GM18508 (cell line): ENCODE measurements around the gene SLC30A2.

Experiments
- ATAC-seq: cut with Tn5 transposase; IDR thresholded peaks from one replicate; pipeline ENCODE4 v1.9.1; 2021; ENCODE audit warnings: moderate number of reproducible peaks; ENCODE audit not compliant: insufficient read depth, unreplicated experiment

The SLC30A2 gene

DNA sequence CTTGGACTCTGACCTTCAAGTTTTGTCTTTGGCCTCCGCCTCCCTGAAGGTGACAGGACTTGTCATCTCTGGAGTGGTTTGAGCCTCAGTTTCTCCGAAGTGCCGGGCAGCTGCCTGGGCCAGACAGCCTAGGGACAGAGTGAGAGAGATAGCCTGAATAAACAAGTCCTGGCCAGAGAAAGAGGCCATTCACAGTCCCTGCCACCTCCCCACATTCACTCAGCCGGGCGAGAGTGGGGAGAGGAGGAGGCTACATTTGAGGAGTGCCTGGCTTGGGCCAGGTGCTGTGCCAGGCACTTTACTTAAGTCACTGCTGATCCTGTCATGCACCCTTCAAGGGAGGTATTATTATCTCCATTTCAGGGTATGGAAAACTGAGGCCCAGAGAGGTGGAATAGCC, 20.9 kb downstream of the SLC30A2 start:
- no peak for ATAC-seq

DNA sequence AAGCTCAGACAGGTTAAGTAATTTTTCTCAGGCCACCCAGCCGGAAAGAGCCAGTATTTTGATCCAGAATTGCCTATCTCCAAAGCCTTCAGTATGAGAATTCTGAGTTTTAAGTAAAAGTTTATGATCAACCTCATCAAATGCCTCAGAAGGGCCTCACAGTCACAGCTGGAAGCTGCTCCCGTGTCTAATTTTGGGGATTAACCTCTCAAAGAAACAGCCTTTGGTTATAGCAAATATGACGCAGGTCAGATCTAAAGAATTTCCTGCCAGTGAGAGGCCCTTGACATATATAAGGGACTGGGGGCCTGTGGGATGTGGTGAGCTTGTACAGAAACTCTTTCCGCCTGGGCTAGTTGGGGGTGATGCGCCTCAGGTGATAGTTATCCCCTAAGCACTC, 22.1 kb downstream of the SLC30A2 start:
- ATAC-seq, result no peak

DNA sequence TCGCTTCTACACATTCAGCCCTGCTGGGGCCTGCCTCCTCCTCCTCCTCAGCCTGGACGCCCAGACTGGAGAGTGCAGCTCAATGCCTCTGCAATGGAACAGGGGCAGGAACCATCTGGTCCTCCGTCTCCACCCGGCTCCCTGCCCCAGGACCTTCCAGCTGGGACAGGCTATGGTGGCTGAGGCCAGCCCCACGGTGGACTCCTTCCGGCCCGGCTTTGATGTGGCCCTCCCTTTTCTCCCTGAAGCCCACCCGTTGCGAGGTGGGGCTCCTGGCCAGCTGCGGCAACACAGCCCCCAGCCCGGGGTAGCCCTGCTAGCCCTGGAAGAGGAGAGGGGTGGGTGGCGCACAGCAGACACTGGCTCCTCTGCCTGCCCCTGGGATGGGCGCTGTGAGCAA, 22.9 kb downstream of the SLC30A2 start:
- ATAC-seq, result no peak

DNA sequence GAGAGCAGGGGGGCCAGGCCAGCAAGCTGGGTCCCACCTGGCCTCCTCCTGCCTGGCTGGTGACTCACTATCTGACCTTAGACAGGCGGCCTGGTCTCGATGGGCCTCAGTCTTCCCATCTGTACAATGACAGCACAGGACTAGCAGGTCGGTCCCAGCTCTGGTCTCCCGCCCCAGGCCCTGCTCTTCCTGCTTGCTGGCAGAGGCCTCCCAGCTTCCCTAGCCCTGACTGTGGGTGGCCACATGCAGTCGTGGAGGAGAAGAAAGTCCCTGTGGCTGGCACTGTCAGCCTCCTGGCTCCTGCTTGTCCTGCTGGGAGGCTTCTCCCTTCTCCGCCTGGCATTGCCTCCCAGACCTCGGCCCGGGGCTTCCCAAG, 23.5 kb downstream of the SLC30A2 start:
- ATAC-seq, result no peak

DNA sequence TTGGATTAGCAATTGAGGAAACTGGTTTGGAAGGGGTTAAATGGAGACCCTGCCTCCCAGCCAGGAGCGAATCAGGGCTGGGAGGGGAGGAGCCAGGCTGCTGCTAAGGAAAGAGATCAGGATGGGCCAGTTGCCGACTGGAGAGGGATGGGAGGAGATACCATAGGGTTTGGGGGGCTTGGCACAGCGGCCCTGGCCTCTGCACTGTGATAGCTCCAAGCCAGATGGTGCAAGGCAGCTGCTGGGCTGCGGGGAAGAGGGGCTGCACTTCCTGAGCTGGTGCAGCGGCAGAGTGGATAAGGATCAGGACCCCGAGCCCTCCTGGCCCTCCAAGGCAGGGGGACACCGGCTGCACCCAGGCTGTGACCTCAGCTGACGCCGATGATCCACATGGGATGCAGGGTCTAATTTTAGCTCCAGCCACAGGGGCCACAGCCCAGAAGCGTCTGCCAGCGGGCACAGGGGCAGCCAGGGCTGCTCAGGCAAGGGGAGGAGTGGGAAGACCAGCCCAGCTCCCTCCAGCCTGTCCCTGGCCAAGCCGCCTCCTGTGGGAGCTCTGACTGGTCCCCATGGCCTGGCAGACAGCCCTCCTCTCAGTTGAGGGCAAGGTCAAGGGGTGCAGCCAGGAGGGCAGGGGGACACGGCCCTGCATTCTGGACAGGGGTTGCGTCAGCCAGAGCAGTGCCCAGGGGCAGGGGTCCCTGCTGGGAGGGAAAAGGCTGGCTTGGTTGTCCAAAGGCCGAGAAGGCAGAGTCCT, 24.1 kb downstream of the SLC30A2 start, which contains the start of gene EXTL1:
Gene EXTL1 (plus strand): TSS at position 129 of the 757 bp plus-strand sequence. CDS start 872 bp downstream, outside the sequence.
- no peak for ATAC-seq

DNA sequence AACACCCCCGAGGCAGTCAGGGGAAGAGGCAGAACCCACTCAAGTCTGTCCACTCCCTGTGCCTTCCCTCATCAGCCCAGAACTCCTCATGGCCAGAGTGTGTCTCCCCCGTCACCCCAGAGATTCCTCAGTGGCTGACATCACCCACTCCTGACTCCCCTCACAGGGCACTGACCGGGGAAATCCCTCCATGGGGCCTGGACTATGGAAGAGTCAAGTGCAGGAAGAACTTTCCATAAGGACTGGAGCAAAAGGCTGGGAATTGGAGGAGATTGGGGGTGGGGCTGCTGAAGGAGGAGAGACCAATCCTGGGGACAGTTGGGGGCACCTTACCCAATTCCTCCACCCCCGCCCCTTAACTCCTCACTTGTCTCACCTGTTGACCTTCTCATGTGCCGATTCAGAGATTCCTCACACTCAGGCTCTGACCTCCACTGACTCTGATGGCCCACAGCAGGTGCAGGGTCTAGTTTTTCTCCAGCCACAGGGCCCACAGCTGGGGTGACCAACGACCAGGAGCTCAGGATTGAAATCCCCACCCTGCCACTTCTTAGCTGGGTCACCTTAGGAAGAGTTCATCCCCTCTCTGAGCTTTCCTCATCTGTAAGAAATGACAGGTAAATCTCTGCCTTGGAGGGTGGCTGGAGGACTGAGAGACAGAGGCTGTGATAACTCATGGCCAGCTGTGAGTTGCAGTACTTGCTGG, 24.8 kb downstream of the SLC30A2 start:
- no peak for ATAC-seq

DNA sequence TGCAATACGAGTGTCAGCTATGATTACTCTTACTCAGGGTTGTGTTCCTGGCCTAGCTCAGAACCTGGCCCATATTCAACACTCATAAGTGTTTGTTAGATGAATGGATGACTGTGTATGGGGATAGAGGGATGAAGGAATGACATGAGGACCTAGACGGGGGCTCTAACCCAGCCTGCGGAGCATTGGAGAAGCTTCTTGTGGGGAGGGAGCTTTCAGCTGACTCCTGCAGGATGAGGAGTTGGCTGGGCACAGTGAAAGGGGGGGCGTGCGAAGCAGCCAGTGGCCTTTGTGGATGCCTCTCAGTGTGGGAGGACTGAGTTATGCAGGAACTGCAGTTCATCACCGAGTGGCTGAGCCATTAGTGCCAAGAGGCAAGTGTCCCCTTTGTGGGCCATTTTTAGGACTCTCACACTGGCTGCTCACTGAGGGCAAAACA, 25.6 kb downstream of the SLC30A2 start:
- ATAC-seq, result no peak

DNA sequence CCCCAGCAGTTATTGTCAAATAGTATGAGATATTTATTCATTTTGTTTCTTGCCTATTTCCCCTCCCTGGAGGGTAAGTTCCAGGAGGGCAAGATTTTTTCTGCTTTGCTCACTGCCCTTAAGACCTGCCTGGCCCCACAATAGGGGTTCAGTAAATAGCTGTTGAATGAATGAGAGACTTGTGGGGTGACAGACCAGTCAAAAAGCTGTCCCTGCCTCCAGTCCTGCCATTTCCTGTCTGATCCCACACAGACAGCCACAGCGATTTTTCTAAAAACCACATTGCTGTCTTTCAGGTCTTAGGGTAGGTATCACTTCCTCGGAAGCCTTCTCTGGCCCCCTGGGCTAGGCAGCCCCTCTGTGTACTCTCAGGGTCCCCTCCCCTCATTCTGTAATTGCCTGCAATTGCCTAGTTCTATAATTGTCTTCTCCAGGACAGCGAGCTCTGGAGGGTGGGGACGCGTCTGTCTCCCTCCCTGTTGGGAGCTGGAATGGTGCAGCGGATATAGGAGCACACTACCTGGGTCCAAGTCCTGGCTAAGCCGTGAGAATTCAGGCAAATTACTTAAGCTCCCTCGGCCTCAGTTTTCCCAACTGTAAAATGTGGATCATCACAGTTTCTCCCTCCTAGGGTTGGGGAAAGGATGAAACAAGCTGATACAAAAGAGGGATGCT, 26.1 kb downstream of the SLC30A2 start:
- ATAC-seq, result no peak

DNA sequence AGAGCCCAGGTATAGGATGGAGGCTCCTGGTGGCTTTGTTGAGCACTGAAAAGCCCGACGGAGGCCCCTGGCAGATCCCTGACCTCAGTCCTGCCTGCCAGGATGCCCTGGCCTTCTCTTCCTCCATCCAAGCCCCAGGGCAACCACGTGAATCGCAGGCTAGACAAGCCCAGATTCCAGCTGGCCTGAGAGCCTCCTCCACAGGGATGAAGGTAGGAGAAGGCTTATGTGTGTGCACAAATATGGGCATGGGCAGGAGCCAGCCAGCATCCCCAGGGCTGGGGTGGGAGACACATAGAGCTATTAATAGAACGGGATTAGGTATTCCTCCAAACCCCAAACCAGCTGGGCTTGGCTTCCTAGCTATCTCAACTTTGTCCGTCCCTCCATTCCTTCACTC, 28.3 kb downstream of the SLC30A2 start:
- ATAC-seq, result no peak

DNA sequence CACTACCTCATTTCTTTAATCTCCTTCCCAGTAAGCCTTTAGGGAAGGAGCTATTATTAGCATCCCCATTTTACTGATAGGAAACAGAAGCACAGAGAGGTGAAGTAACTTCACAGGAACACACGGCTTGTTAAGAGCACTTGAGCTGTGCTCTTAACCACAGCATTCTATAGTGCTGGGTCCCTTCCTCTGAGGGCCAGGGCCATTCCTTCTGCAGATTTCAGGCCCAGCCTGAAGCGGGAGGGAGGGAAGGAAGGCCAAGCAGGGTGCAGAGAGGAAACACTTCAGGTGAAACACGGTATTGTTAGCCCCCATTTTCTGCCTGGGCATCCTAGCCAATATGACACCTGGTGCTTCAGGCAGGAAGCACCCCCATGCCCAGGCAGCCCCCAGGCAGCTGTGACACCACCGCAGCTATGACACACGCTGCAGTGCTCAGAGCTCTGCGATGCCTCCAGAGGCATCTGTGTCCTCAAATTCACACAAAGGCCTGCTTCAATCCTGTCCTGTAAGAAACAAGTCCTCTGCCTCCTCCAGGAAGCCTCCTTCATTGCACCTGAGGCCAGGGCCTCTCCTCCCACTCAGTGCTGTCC, 28.9 kb downstream of the SLC30A2 start:
- no peak for ATAC-seq

DNA sequence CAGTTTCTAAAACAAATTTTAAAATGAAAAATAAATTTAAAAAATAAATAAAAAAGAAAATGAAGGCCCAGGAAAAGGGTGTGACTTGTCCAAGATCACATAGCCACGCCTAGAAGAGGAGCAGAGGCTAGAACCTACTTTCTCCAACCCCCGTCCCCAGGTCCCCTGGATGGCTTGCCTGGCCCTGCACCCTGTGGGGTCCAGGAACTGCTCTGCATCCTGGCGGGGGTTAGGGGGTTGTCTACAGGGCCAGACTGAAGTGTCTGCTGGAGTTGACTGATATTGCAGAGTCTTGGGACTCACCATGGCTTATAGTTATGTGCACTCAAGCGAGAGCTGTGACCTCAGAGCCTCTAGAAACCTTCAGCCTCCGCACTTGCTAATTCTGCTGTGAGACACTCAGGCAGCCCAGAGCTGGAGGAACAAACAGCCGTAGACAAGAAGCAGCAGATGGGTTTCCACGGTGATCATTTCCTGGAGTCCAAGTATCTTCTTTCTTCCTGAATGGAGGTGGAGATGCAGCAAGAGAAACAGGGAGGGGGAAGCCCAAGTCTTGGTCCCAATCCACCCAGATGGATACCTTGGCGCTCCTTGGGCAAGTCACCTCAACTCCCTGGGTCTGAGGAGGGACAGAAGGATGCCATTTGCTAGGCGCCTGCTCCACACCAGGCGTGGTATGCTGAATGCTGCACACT, 29.5 kb downstream of the SLC30A2 start:
- no peak for ATAC-seq

DNA sequence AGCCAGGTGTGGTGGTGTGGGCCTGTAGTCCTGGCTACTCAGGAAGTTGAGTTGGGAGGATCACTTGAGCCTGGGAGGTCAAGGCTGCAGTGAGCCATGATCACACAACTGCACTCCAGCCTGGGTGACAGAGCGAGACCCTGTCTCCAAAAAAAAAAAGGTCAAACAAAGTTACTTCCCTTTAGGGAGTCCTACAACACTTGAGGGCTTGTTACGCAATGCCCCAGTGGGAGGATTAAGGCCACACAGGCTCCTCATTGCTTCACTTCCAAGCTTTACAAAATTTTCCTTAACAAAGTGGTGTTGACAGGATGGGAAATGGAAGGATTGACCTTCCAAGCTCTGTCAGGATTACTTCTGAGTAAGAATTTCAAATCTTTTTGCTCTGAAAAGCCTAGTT, 30.6 kb downstream of the SLC30A2 start:
- ATAC-seq, result no peak

DNA sequence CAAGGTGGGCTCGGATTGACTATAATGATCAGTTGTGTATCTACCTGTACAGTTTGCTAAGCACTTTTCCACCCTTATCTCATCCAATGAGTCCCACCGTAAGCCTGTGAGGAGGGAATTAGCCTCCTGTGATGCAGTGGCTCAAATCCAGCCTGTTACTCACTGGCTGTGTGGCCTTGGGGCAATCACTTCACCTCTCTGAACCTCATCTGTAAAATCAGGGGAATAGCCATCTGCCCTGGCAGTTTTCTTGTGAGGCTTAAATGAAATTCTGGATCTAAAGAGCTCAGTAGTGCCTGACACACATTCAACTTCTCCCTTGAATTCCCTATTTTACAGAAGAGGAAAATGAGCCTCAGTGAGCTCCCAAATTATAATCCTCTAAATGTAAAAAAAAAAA, 31.7 kb downstream of the SLC30A2 start:
- ATAC-seq, result no peak

DNA sequence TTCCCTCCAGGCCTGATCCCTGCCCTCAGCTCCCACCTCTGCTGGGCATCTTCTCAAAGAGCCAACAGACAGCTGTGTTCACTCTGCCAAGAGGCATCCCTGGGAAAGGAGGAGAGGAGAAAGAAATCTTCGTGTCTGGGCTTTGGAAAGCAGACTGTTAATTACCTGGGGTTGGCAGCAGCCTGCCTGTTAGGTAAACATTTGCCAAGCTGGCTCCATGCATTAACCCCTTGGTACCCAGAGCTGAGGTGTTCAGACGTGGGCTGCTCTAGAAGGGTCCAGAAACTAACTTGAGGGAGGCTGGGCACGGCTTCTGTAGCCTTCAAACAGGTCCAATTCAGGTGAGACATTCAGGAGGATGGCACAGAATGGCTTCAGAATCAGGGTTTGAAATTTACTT, 33.1 kb downstream of the SLC30A2 start:
- no peak for ATAC-seq

DNA sequence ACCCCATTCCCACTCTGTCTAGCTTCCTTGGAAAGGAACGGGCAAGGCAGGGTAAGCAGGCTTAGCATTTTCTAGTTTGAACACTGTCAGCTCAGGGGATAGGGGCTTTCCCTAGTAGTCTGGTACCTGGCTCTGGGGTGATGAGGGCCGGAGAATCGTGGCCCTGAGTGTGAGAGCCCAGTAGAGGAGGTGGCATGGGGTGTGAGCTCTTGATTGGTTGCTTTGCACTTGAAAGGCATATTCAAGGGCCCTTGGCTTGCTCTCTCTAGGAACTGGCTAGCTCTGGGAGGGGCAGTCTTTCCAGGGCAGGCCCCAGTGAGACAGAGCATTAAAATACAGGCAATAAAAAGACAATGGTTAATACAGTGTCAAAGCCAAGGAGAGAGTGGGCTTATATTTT, 35.1 kb downstream of the SLC30A2 start:
- ATAC-seq, result no peak

DNA sequence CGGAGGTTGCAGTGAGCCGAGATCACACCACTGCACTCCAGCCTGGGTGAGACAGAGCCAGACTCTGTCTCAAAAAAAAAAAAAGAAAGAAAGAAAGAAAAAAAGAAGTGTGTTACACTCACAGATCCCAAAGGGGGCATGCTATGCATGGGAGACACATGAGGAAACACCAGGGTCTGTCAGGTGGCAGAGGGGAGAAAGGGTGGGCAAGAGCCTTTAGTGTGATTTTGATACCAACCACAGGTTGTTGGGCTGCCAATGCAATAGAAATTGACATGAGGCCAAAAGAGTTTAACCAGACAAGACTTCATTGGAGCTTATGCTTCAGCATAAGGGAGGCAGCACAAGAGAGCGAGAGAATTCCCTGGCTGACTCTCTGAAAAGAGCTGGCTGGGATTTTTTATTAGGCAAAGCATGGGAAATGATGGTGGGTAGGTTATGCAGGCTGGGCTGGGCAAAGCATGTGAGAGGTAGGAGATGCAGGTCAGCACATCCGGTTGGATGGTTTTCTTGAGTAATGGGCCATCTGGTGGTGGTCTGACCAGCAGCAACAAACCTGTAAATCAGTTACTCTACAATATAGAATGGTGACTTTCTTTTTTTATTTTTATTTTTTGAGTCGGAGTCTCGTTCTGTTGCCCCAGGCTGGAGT, 36.0 kb downstream of the SLC30A2 start:
- ATAC-seq, result no peak

DNA sequence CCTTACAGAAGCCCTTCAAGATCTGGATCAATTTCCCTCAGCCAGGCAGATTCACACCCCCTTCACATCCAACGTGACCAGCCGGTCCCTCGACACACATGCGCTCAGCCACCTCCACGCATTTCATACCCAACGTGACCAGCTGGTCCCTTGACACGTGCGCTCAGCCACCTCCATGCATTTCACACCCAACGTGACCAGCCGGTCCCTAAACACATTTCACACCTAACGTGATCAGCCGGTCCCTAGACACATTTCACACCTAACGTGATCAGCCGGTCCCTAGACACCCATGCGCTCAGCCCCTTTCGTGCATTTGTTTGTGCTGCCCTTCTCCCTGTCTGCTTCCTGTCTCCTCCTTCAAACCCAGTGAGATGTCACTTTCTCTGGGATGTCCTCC, 39.2 kb downstream of the SLC30A2 start:
- no peak for ATAC-seq

DNA sequence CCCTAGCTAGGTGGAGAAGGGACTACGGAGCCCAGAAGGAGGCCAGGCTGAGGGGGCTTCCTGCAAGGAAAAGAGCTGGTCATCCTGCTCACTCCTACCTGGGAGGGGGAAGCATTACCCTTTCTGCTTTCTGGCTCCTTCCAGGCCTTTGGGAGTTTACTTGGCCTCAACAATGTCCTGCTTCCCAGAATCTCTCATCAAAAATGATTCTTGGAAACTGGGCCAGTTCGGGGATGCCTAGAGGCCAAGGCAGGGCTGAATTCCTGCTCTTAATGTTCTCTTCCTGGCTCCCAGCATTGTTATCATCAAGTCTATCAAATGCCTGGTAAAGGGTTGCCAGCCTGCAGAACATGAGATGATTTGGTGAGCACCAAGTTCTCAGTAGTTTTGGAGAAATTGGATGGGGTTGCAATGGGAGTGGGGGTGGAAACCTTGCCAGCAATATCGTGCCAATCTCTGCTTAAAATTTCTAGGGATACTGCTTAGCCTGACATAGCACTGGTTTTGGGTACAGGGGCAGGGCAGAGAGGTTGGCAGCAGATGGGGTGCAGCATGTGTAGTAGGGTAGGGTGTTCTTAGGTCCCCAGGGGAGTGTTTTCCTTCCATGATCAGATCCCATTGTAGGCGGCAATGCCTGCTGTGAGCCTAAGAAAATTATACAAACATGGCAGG, 40.3 kb downstream of the SLC30A2 start:
- no peak for ATAC-seq

DNA sequence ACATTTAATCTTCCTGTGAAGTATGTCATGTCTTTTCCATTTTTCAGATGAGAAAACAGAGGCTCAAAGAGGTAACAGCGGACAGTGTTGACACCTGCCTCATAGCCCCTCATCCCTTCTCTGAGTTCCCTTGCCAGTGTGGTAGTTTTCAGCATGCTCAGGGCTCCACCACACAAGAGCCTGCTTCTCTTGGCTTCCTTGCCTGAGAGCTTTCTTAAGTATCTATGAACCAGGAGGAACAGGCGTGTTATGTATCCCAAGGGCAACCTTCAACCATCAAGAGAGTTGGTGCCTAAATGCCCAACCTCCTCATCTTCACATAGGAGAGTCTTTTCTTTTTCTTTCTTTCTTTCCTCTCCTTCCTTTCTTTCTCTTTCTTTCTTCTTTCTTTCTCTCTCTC, 42.2 kb downstream of the SLC30A2 start:
- no peak for ATAC-seq
